Caco-2 (cell line): ENCODE measurements around the gene CX3CR1. TPM values are rescaled to one million over a fixed set of nuclear protein-coding genes. Genes with fewer than 3 reads are reported as not detected.

Experiments
- BruUV-seq: library from RNA; stranded (reverse); fragments of 400-500 nt; replicated peaks from 2 replicates; lab custom pipeline; 2021; lab: Mats Ljungman, UMichigan
- CTCF ChIA-PET: fragments of 300-600 bp; sonication (Branson Sonifier 250); formaldehyde crosslinking; loops from one replicate; lab custom pipeline; 2022; ENCODE audit warnings: antibody characterized with exemption; lab: Charles Lee
- POLR2A ChIA-PET: fragments of 300-600 bp; sonication (Branson Sonifier 250); formaldehyde crosslinking; loops from one replicate; lab custom pipeline; 2022; ENCODE audit warnings: antibody characterized with exemption; lab: Charles Lee
- DNase-seq, 2 experiments: peaks; one replicate each; pipeline versions ENCODE4 v3.0.0 to v3.0.0-alpha.2; 2020 to 2022
- H3K27me3 ChIP-seq: replicated peaks from 2 replicates; pipeline ENCODE4 v1.6.0; 2011; ENCODE audit warnings: low read length; ENCODE audit not compliant: control insufficient read depth, insufficient read depth
- H3K36me3 ChIP-seq: 2 replicates; pipeline ENCODE4 v1.5.1; 2011; ENCODE audit warnings: low read length; ENCODE audit not compliant: control insufficient read depth, insufficient read depth
- H3K4me1 ChIP-seq: fragments of 250-450 bp; sonication (Bioruptor Pico); 2 replicates; pipeline ENCODE4 v1.5.1; 2020; ENCODE audit warnings: mild to moderate bottlenecking
- H3K4me3 ChIP-seq: 2 replicates; pipeline ENCODE4 v1.5.1; 2011; ENCODE audit warnings: low read depth, mild to moderate bottlenecking, control low read depth, low read length
- H3K9me3 ChIP-seq: fragments of 250-450 bp; sonication (Bioruptor Pico); 2 replicates; pipeline ENCODE4 v1.5.1; 2020; ENCODE audit warnings: mild to moderate bottlenecking, moderate library complexity
- H3K27ac Mint-ChIP-seq: one replicate; pipeline ENCODE4 v1.8.0; 2022; ENCODE audit warnings: mixed read lengths; ENCODE audit not compliant: unreplicated experiment
- H3K27me3 Mint-ChIP-seq: one replicate; pipeline ENCODE4 v1.8.0; 2022; ENCODE audit warnings: mixed read lengths; ENCODE audit not compliant: insufficient read depth, unreplicated experiment
- H3K36me3 Mint-ChIP-seq: one replicate; pipeline ENCODE4 v1.8.0; 2022; ENCODE audit warnings: mild to moderate bottlenecking, mixed read lengths; ENCODE audit not compliant: insufficient read depth, unreplicated experiment
- H3K4me1 Mint-ChIP-seq: one replicate; pipeline ENCODE4 v1.8.0; 2022; ENCODE audit warnings: low read depth, mixed read lengths; ENCODE audit not compliant: unreplicated experiment
- H3K4me3 Mint-ChIP-seq: one replicate; pipeline ENCODE4 v1.8.0; 2022; ENCODE audit warnings: mild to moderate bottlenecking, moderate library complexity, mixed read lengths; ENCODE audit not compliant: unreplicated experiment
- H3K9me3 Mint-ChIP-seq: one replicate; pipeline ENCODE4 v1.8.0; 2022; ENCODE audit warnings: mixed read lengths; ENCODE audit not compliant: unreplicated experiment
- CTCF ChIP-seq, 2 experiments: fragments of 200-600 bp in 1 of 2; IDR thresholded peaks; 1 replicate in 1 of 2; 2 replicates in 1 of 2; pipeline versions ENCODE4 v1.5.1 to v1.8.0; 2011 to 2022; ENCODE audit warnings: antibody characterized with exemption in 1 of 2, control low read depth in 1 of 2, inconsistent platforms in 1 of 2, low read depth in 1 of 2, low read length in 1 of 2, mild to moderate bottlenecking in 1 of 2, moderate library complexity in 1 of 2; ENCODE audit not compliant: insufficient read depth in 1 of 2, severe bottlenecking in 1 of 2, unreplicated experiment in 1 of 2
- intact Hi-C: fragments of 100-400 bp; cut with micrococcal nuclease; formaldehyde crosslinking; loops from one replicate; pipeline ENCODE4 v1.10.0; 2022; ENCODE audit not compliant: unreplicated experiment
- total RNA-seq: library from RNA; stranded (reverse); gene quantifications from 2 replicates; pipeline ENCODE4 v1.2.3, GENCODE V29; 2022

Gene CX3CR1
- total RNA-seq, 1 experiment from 2014 or later = 0.61 TPM

DNA sequence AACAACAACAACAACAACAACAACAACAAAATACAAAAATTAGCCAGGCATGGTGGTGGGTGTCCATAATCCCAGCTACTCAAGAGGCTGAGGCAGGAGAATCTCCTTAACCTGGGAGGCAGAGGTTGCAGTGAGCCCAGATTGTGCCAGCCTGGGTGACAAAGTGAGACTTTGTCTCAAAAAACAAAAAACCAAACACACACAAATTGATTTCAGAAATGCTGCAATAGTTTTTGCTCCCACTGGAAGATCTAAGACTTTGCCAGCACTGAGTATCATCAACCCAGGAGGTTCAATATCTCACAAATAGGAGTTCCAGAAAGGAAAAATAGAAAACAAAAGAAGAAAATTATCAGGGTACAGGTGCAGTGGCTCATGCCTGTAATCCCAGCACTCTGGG lies 33.5 kb upstream of the CX3CR1 start:
- peaks cover 25% of the 10 kb centered on the region for H3K36me3 Mint-ChIP-seq
- H3K4me3 Mint-ChIP-seq = no peak overlapping the region
- ChIA-PET POLR2A (no interaction called here), CTCF (no interaction called here)
- H3K27me3 ChIP-seq = no peaks in the 10 kb centered on the region
- no peak overlapping the region for H3K27ac Mint-ChIP-seq
- H3K36me3 ChIP-seq = no peaks in the 10 kb centered on the region
- no peak for DNase-seq
- no peaks in the 10 kb centered on the region for H3K4me1 Mint-ChIP-seq
- no TSS peak for BruUV-seq
- peaks cover 4% of the 10 kb centered on the region for H3K27me3 Mint-ChIP-seq
- no peak overlapping the region for H3K4me3 ChIP-seq
- no peak for TF ChIP-seq CTCF (IDR thresholded peaks at IDR 0.05; ENCODE audit: insufficient read depth in 1 of 2, low read depth in 1 of 2, low read length in 1 of 2, severe bottlenecking in 1 of 2, unreplicated experiment in 1 of 2)
- H3K9me3 ChIP-seq = peaks cover 17% of the 10 kb centered on the region
- peaks cover 35% of the 10 kb centered on the region for H3K9me3 Mint-ChIP-seq
- H3K4me1 ChIP-seq = peaks cover 16% of the 10 kb centered on the region
- intact Hi-C loops = no loop called here

- TF ChIP-seq CTCF (IDR thresholded peaks at IDR 0.05; ENCODE audit: insufficient read depth in 1 of 2, low read depth in 1 of 2, low read length in 1 of 2, severe bottlenecking in 1 of 2, unreplicated experiment in 1 of 2) = no peak
- H3K27me3 Mint-ChIP-seq = peaks cover 16% of the 10 kb centered on the region
- Histone ChIP-seq H3K27me3 (no peaks in the 10 kb centered on the region), H3K36me3 (no peaks in the 10 kb centered on the region), H3K4me3 (no peak overlapping the region), H3K9me3 (peaks cover 23% of the 10 kb centered on the region), H3K4me1 (no peaks in the 10 kb centered on the region)
- intact Hi-C loops = no loop called here
- BruUV-seq = no TSS peak
- H3K9me3 Mint-ChIP-seq = peaks cover 51% of the 10 kb centered on the region
- H3K4me3 Mint-ChIP-seq = no peak overlapping the region
- no peak overlapping the region for H3K27ac Mint-ChIP-seq
- DNase-seq = no peak
- no peaks in the 10 kb centered on the region for H3K4me1 Mint-ChIP-seq
- CTCF ChIA-PET = no interaction called here
- peaks cover 6% of the 10 kb centered on the region for H3K36me3 Mint-ChIP-seq
- POLR2A ChIA-PET = no interaction called here
Measured at GRCh38 chr3:39302178-39302577, 22.3 kb upstream of the CX3CR1 start.

GRCh38 chr3:39299279-39299678 lies 19.4 kb upstream of the CX3CR1 start:
- H3K9me3 Mint-ChIP-seq = peaks cover 32% of the 10 kb centered on the region
- CTCF ChIA-PET = no interaction called here

More at GRCh38 chr3:39299279-39299678, 19.4 kb upstream of the CX3CR1 start:
- H3K36me3 ChIP-seq = no peaks in the 10 kb centered on the region
- H3K4me1 ChIP-seq = no peaks in the 10 kb centered on the region
- peaks cover 6% of the 10 kb centered on the region for H3K27me3 Mint-ChIP-seq
- intact Hi-C loops = no loop called here
- DNase-seq = no peak
- H3K36me3 Mint-ChIP-seq = peaks cover 6% of the 10 kb centered on the region
- TF ChIP-seq CTCF (IDR thresholded peaks at IDR 0.05; ENCODE audit: insufficient read depth in 1 of 2, low read depth in 1 of 2, low read length in 1 of 2, severe bottlenecking in 1 of 2, unreplicated experiment in 1 of 2) = no peak
- H3K27ac Mint-ChIP-seq = no peak overlapping the region
- POLR2A ChIA-PET = no interaction called here
- peaks cover 23% of the 10 kb centered on the region for H3K9me3 ChIP-seq
- no peaks in the 10 kb centered on the region for H3K27me3 ChIP-seq
- BruUV-seq = no TSS peak
- H3K4me3 Mint-ChIP-seq = no peak overlapping the region
- H3K4me3 ChIP-seq = no peak overlapping the region
- no peaks in the 10 kb centered on the region for H3K4me1 Mint-ChIP-seq
